NCI-H2196 (cell line): ENCODE measurements around the gene C1orf198.
A peak's percentile ranks its signal among the peaks of the same experiment; 100 is the strongest.

Source experiments
- DNase-seq: peaks from one replicate; lab custom pipeline; 2025; ENCODE audit not compliant: unreplicated experiment; lab: John Stamatoyannopoulos, UW

C1orf198 gene

DNA sequence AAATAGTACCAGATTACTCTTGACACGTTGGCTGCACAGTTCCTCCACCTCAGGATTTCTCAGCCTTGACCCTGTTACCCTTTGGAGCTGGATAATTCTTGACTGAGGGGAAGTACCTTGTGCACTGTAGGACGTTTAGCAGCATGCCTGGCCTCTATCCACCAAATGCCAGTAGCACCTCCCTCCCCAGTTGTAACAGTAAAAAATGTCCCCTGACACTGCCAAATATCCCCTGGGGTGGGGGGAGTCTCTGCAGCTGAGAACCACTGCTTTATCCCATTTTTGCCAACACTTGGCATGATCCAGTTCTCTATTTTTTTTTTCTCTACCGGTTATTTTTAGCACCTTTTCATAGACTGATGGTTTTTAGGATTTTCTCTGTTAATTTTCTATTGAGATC, 34.0 kb downstream of the C1orf198 start:
- no peak for DNase-seq

DNA sequence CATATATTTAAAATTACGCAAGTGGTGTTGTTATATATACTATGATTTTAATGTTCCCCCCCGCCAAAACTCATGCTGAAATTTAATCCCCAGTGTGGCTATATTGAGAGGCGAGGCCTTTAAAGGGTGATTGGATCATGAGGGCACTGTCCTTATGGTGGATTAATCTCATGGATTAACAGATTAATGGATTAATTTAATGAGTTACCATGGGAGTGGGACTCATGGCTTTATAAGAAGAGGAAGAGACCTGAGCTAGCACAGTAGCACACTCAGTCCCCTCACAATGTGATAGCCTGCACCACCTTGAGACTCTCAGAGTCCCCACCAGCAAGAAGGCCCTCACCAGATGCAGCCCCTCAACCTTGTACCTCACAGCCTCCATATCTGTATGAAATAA, 34.8 kb downstream of the C1orf198 start:
- DNase-seq: no peak

DNA sequence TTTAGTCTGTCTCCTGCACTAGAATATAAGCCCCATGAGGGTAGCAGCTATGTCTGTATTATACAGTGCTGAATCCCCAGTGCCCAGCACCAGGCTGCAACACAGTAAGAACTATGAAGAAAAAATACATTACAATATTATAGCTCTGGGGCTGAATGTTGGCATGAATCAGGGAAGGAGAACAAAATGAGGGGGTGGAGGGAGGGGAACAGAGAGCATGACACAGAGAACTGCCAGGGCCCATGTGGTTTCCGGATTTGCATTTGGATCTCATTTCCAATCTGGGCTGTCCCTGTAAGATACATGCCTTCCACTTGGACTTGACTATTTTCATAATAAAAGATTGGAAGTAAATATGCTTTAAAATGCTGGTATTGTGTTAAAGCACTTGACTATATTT, 35.8 kb downstream of the C1orf198 start:
- no peak for DNase-seq

DNA sequence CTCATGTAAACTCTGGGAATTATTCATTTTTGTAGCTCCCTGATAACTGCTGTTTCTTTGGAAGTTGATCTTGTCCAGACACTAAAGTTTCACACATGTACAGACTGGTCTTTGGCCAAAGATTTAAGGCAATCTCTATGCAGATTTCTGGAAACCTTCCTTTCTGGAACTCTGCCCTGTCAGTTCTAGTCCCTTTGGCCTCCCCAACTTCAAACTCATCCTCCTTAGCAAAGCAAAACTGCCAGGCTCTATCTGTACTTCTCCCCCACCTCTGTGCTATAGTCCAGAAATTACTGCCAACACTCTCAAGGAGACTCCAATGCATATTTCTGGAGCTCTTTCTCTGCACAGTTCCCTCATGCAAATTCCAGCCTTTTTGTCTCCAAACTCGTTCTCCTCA, 36.5 kb downstream of the C1orf198 start:
- no peak for DNase-seq

DNA sequence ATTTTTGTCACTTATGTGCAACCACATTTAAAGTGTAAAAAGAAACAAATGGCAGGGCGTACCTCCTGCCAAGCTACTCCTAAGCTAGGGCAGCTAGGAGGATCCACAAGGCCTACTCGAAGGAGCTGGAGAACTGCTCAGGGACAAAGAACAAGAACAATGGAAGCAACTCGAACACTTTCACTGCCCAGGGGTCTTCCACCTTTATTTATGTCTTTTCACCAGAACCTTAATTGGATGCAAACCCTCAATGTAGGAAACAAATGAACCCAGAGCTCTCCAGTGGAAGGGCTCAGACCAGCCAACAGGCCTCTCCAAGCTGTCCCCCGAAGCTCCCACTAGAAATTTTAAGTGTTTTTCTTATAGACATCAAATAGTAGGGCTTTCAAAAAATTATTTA, 39.9 kb downstream of the C1orf198 start:
- DNase-seq: no peak

DNA sequence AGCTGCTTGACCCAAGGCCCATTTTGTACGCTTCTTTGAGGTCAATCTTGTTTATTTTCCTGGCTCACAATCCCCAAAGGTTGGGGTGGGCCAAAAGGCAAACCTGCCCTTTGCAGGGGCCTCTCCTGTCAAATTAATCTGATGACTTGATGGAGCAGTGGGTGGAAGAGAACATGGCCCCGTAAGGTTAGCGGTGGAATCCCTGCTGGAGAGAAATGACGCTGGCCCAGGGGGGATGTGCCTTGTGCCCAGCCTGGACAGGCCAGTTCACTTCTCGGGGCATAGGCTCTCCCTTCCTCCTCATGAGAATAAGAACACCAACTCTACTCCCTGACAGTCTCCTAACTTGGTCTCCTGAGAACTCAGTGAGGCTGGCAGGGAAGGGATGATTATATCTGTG, 40.5 kb downstream of the C1orf198 start:
- no peak for DNase-seq

DNA sequence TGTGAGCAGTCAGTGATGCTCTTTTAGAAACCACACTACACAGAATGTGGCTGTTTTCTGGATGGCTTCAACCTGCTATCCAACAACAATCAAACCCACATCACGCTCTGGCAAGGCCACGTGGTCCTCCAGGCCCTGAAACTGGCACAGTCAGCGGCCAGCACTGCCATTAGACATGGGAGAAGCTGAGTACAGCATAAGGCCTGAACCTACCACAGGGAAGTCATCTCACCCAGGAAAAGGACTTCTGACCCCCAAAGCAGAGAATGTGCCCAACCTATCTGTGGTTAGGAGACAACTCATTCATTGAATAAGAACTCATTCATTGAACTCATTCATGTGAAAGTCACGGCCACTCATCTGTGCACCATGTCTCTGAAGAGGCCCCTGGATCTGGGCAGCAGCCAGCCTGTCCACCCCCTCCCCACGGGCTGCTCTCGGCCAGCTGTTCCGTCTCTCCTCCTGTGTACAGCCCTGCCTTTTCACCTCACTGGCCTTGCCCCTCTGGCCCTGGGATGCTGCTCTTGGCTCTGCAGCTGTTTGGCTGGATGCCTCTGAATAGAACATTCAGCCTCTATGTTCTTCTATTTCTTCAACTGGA, 41.1 kb downstream of the C1orf198 start:
- DNase-seq: no peak

DNA sequence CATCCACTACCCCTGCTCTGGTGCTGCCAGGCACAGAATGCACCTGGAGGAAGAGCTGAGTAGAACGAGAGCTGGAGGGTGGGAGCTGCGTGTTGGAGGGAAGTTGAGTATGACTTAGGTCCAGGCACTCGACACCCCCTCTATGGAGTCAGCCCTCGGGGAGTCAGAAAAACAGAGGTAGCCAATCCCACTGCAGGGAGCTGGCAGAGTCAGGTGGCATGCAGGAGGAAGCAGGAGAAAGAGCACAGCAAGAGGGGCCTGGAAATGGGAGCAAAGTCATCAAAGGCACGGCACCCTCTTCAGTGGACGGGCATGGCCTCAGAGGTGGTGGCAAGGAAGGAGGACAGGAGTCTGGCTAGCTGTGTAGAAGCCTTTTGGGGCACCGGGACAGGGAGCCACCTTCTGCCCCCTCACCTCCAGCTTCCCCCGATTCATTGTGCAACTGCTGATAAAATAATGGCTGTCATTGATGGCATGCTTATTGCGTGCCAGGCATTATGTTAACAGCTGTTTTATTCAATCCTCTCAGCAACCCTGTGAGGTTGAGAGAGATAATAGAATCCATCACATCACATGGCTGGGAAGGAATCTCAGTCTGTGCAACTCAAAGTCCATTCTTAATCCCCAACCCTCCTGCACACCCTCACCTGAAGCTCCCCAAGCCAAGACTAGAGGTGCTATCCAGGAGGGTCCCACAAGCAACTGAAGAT, 42.0 kb downstream of the C1orf198 start:
- no peak for DNase-seq

DNA sequence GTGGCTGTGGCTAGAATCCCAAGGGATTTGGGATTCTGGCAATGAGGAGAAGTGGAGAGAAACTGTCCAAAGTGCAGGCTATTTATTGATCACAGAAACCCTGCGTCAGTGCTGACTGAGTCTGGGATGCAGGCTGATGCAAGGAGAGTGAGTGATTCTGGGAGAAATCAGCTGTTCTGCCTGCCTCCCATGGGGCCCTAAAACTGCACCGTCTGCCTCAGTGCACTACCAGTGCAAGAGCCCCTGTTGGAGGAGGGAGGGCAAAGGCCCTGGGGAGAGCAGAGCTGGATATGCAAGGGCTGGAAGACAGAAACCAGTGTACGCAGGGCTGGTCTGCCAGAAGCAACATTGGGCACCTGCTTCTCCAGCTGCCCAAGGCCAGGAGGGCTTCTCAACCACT, 42.6 kb downstream of the C1orf198 start:
- no peak for DNase-seq

DNA sequence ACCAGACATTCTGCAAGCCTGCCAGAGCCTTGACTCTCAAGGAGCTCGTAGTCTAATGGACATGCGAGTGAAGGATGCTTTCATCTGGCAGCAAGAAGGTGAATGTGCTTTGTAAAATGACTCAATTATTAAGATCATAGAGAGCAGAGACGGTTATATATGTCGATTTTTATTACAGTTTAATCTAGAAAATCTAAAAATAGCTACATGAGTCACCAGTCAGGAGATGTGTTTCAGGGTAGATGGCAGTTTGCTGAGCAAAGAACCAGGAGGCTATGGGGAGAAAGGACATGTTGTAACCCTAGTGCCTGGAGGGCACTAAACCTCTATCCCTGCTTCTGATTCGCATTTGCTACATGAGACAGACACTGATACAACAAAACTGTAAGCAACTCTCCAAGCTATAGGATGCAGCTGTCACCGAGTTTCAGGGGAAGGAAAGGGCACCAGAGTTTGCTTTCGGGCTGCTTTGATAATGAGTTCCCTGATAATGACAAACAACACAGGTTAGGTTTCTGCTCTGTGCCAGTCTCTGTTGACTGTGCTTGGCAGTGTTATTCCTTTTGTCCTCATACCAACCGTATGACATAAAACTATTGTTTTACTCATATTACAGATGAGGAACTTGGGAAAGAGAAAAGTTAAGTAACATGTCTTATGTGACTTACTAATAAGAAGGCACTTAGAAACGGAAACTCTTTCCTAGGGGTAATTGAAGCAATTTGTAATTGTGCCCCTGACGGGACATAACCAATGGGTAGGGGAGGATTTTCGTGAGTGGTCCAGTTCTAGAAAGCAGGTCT, 43.2 kb downstream of the C1orf198 start:
- DNase-seq: peak; percentile 69

DNA sequence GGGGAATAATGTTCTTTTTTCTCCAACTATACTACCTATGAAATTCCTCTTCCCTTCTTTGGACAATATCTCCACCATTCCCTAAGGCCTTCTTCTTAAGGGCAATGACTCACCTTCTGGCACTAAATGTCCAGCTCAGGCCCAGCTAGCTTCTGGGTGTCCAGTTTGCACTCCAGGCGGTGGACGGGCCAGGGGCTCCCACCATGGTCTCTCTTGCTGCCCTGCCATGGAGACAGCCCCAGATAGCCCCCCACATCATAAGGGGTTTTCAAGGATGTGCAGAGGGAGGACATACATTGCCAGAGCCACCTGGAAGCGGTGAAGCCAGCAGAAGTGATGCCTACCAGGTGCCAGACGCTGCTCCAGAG, 43.8 kb downstream of the C1orf198 start:
- no peak for DNase-seq

DNA sequence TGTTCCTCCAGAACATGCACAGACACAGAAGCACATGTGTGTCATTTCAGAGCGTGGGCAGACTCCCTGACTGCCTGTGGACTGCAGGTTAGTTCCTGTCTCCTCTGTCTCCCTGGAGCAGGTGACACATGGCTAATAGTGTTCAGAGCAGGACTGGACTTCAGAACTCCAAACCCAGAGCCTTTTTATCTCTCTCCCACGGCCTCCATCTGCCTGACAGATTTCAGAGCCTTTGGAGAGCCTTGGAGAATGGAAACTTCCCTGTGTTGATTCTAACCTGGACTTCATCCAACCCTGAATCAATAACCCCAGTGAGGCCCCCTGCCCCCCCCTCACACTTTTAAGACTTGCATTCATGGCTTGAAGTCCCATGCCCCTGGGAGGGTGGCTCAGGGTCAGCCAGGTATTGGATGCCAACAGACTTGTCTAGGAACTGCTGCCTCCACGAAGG, 44.4 kb downstream of the C1orf198 start:
- DNase-seq: no peak

DNA sequence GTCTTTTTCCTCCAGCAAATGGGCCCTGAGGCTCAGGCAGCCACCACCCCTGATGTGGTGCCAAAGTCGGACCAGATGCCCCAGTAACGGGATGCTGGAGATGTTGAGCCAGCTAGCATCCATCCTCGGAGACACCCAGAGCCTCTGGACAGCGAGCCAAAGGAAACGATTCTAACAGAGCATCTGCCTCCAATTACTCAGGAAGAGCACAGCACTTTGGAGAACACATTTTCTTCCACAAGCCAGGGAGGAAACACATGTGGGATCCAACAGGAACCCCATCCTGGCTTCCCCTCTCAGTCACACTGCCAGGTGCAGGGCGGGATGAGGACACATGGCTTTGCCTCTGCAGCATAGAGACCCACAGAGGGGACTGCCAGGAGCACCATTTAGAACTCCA, 44.9 kb downstream of the C1orf198 start:
- DNase-seq: no peak

DNA sequence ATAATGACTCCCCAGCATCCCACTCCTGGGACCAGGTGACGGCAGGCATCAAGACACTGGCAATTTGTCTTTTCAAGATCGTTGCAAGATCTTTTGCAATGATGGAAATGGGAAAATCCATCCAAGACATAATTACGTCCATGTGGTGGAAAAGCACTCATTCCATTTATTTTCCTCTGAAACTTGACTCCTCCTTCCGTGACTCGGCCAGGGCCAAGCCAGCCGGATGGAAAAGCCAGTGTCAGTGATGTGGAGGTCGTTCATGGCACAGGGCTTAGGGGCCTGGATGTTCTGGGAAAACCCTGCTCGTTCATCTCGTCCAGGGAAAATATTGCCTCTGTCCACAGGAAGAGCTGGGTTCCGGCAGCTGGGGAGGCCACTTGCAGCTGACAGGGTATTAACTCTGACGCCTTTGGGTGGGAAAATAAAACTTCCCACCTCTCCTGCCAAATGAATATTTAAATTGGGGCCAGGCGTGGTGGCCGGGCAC, 46.2 kb downstream of the C1orf198 start:
- no peak for DNase-seq

DNA sequence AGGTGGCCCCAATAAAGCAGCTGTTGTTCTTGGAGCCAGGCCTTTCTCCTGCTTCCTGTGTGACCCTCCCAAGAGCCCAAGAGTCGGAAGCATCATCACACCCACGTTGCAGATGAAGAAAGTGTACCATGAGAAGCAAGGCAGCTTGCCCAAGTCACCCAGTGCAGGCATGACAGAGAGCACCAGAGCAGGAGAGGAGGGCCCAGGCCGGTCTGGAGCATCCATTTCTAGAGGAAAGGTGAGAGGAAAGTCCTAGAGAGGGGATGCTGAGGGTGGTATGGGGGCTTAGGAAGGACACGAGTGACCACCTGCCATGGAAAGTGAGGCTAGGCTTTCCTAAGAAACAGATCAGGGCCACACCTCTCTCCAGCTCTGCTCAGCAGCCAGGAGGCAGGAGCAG, 47.0 kb downstream of the C1orf198 start:
- no peak for DNase-seq

DNA sequence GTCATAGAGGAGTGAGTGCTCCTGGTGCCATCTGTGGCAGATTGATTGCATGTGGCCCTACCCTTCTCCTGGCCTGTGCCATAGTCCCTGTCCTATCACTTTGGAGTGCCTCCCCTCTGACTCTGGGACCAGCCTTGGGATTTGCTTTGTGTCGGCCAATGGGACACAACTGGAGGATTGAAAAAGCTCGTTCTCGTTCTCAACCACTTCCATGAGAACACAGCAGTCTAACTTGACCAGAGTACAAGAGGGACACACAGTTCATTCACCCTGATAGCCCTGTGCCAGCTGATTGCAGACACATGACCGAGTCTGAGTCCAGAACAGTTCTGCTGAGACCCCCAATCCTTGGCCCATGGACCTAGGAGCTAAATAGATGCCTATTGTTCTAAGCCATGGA, 47.8 kb downstream of the C1orf198 start:
- DNase-seq: no peak

DNA sequence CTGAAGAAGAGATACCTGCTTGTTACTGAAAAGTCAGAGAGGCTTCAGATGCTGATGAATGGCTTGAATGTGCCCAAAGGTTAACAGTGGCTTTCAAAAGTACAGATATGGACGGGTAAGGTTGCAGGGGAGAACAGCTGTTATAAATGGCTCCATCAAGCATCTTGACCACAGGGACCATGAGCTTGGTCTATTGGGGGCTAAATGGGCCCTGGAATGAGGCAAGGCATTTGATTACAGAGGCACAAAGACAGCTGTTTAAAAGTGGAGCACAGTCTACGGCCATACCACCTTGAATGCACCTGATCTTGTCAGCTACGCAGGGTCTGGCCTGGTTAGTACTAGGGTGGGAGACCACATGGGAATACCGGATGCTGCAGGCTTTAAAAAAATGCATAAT, 48.3 kb downstream of the C1orf198 start:
- no peak for DNase-seq

DNA sequence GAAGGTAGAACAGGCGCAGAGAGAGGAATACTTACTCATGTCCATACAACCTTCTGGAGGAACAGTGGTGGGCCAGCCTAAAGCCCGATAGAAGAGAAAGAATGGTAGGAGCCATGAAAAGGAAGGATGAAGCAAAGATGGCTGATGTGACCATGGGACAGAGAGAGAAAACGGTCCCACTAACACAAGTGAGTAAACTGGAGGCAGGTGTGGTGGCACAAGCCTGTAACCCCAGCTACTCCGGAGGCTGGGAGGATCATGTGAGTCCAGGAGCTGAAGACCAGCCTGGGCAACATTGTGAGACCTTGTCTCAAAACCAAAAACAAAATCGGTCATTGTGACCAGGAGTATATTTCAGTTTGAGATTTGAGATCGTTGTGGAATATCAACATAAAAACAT, 49.4 kb downstream of the C1orf198 start:
- DNase-seq: no peak

DNA sequence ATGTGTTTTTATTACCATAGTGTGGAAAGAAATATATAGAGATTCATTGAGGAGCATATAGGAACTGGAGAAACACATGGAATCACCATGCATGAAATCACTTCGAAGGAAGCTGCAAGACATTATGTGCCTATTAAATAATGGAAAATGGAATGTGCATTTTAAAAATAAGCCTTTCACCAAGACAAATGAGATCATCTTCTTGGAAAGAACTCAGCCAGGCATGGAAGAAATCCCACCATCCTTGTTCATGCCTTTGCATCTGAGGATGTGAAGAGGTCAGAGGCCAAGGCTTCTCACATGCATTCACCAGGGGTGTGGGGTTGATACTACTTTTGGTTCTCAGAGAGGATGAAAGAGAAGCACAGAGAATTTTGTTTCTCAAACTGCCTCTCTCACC, 50.0 kb downstream of the C1orf198 start:
- no peak for DNase-seq

DNA sequence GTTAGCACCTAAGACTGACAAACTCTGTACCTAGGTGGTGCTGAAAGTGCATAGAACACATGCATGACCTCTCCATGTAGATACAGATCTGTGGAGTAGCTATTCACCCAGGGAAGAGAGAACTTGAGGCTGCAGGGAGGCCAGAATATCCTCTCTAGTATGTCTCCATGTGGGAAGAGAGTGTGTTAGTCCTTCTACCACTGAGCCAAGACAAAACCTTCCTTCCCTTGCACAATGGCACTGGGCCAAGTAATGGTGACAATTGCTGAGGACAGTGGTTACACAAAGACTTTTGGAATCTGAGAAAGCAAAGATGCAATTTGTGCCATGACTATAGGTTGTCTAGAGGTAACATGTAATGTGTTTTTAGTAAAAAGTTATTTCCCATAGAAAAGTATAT, 52.3 kb downstream of the C1orf198 start:
- no peak for DNase-seq

DNA sequence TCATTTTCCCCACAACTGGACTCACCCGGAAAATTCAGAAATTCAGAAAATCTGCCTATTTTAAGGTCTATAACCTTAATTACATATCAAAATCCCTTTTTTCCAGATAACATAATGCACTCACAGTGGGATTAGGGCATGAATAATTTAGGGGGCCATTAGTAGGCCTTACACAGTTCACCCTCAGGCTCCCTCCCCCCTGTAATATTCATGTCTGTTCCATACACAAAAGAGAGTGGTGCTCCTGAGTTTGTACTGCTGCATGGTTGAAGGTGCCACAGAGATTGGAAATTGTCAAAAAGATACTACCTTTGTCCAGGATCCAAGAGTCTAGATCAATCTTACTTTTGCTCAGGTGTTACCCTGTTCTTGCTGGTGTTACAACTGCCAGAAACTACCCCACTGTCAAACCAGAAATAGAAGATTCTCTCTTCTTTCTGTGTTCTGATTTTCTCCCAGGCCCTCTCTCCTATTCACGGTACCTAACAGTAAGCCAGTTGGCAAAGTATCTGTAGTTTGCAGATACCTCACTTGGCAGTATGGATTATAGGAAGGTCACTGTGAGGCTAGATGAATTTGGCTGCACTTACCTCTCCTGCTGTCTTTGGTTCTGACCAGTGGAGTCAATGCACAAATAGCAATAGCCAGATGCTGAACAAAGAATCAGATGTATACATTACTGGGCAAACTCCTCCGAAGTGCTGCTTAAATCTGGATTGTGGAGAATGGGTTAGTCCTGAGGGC, 53.2 kb downstream of the C1orf198 start:
- DNase-seq: no peak
